B cell (primary cell): Measurements from ENCODE around the gene PPL. TPM values are rescaled to one million over a fixed set of nuclear protein-coding genes. Genes with fewer than 3 reads are reported as not detected.

ENCODE experiments used
- ATAC-seq: fragments of 200-7000 bp; cut with Tn5 transposase; one replicate; pipeline ENCODE4 v1.10.0; 2021; ENCODE audit warnings: low read depth, mild to moderate bottlenecking, moderate number of reproducible peaks, moderate library complexity
- CTCF ChIA-PET: fragments of 350-600 bp; sonication (Branson Sonifier 250); formaldehyde crosslinking; loops from one replicate; lab custom pipeline; 2021; ENCODE audit warnings: antibody characterized with exemption, inconsistent platforms; lab: Charles Lee
- POLR2A ChIA-PET: fragments of 350-600 bp; sonication (Branson Sonifier 250); formaldehyde crosslinking; loops from one replicate; lab custom pipeline; 2021; ENCODE audit warnings: antibody characterized with exemption; lab: Charles Lee
- DNase-seq: peaks from one replicate; pipeline ENCODE4 v3.0.0; 2013
- H2AFZ ChIP-seq: 2 replicates; pipeline ENCODE4 v1.6.1; 2012; ENCODE audit warnings: mild to moderate bottlenecking, low read depth, low read length; ENCODE audit not compliant: insufficient read depth, poor library complexity, severe bottlenecking
- H3K27ac ChIP-seq, 2 donors: 1 replicate in 1 of 2; 2 replicates in 1 of 2; pipeline ENCODE4 v1.5.1; 2012 to 2013; ENCODE audit warnings: low read length in 2 of 2, mild to moderate bottlenecking in 2 of 2, moderate library complexity in 1 of 2
- H3K27me3 ChIP-seq, 4 experiments: fragments of 200-600 bp in 1 of 4; sonication (generic) in 1 of 4; replicated peaks in 1 of 4; 1 replicate in 2 of 4; 2 replicates in 2 of 4; pipeline versions ENCODE4 v1.6.1 to v1.7.0; 2013 to 2016; ENCODE audit warnings: low read length in 3 of 4, mild to moderate bottlenecking in 2 of 4, mixed read lengths in 1 of 4, moderate library complexity in 1 of 4; ENCODE audit not compliant: insufficient read depth in 4 of 4, control insufficient read depth in 3 of 4; ENCODE audit errors: control extremely low read depth in 1 of 4
- H3K36me3 ChIP-seq, 2 experiments: replicated peaks in 1 of 2; 1 replicate in 1 of 2; 2 replicates in 1 of 2; pipeline versions ENCODE4 v1.6.1 to v1.7.1; 2013; ENCODE audit warnings: low read length in 1 of 2; ENCODE audit not compliant: insufficient read depth in 2 of 2, control insufficient read depth in 1 of 2; ENCODE audit errors: control extremely low read depth in 1 of 2, extremely low read depth in 1 of 2
- H3K4me1 ChIP-seq, 2 donors: fragments of 200-600 bp in 1 of 2; sonication (generic) in 1 of 2; 1 replicate in 1 of 2; 2 replicates in 1 of 2; pipeline versions ENCODE4 v1.5.1 to v1.6.1; 2013 to 2017; ENCODE audit warnings: low read length in 2 of 2; ENCODE audit not compliant: control insufficient read depth in 2 of 2, insufficient read depth in 2 of 2
- H3K4me2 ChIP-seq: replicated peaks from 2 replicates; pipeline ENCODE3; 2012; ENCODE audit warnings: mild to moderate bottlenecking, low read depth, low read length; ENCODE audit not compliant: poor library complexity, severe bottlenecking
- H3K4me3 ChIP-seq, 5 experiments: fragments of 200-600 bp in 1 of 5; sonication (generic) in 1 of 5; 1 replicate in 3 of 5; 2 replicates in 2 of 5; pipeline versions ENCODE4 v1.5.1 to v1.7.0; 2011 to 2016; ENCODE audit warnings: low read length in 4 of 5, mild to moderate bottlenecking in 4 of 5, low read depth in 2 of 5, control low read depth in 1 of 5, moderate library complexity in 1 of 5; ENCODE audit not compliant: insufficient read depth in 1 of 5; ENCODE audit errors: control extremely low read depth in 1 of 5, extremely low read depth in 1 of 5
- H3K79me2 ChIP-seq: fragments of 200-600 bp; sonication (generic); one replicate; pipeline ENCODE4 v1.6.0; 2016; ENCODE audit warnings: low read length; ENCODE audit not compliant: control insufficient read depth, insufficient read depth
- H3K9ac ChIP-seq: fragments of 200-600 bp; sonication (generic); 2 replicates; pipeline ENCODE4 v1.6.1; 2017; ENCODE audit warnings: mild to moderate bottlenecking, low read length, moderate library complexity
- H3K9me3 ChIP-seq, 3 donors: one replicate each; pipeline versions ENCODE4 v1.6.1 to v1.7.1; 2013; ENCODE audit warnings: low read length in 2 of 3; ENCODE audit not compliant: control insufficient read depth in 2 of 3, insufficient read depth in 1 of 3; ENCODE audit errors: control extremely low read depth in 1 of 3
- H4K20me1 ChIP-seq: 2 replicates; pipeline ENCODE4 v1.6.0; 2012; ENCODE audit warnings: mild to moderate bottlenecking, low read length; ENCODE audit not compliant: insufficient read depth, control insufficient read depth, poor library complexity, severe bottlenecking
- H3K27ac Mint-ChIP-seq: one replicate; pipeline ENCODE4 v1.8.0; 2021; ENCODE audit warnings: mixed read lengths
- H3K27me3 Mint-ChIP-seq: one replicate; pipeline ENCODE4 v1.8.0; 2021; ENCODE audit warnings: mixed read lengths
- H3K4me1 Mint-ChIP-seq: one replicate; pipeline ENCODE4 v1.8.0; 2021; ENCODE audit warnings: mixed read lengths
- H3K4me3 Mint-ChIP-seq: one replicate; pipeline ENCODE4 v1.8.0; 2021; ENCODE audit warnings: mixed read lengths
- H3K9me3 Mint-ChIP-seq: one replicate; pipeline ENCODE4 v1.8.0; 2022; ENCODE audit warnings: mixed read lengths; ENCODE audit not compliant: insufficient read depth
- CTCF ChIP-seq: fragments of 200-600 bp; IDR thresholded peaks from one replicate; pipeline ENCODE4 v1.8.0; 2022; ENCODE audit warnings: antibody characterized with exemption, mild to moderate bottlenecking
- EZH2 ChIP-seq: IDR thresholded peaks from 2 replicates; pipeline ENCODE4 v1.6.1; 2012; ENCODE audit warnings: borderline replicate concordance, low read depth, mild to moderate bottlenecking, moderate library complexity, low read length; ENCODE audit not compliant: insufficient read depth, poor library complexity, severe bottlenecking
- WGBS: methylation state at CpG from one replicate; pipeline ENCODE4 v1.1.5; 2013; ENCODE audit warnings: missing lambda C conversion rate; ENCODE audit not compliant: insufficient coverage; 5-methylcytosine and 5-hydroxymethylcytosine counted together
- intact Hi-C: fragments of 100-400 bp; cut with micrococcal nuclease; formaldehyde crosslinking; loops from one replicate; pipeline ENCODE4 v1.10.0; 2022
- polyA plus RNA-seq: library from polyadenylated mRNA; depleted of rRNA; stranded (reverse); fragments of >200 nt; gene quantifications from 2 replicates; pipeline ENCODE4 v1.2.3, GENCODE V29; 2012
- total RNA-seq, 2 donors: library from RNA; stranded (reverse); fragments of 120-200 nt in 1 of 2; gene quantifications; 1 replicate in 1 of 2; 2 replicates in 1 of 2; pipeline versions ENCODE4 v1.2.3 to v1.2.4, GENCODE V29; 2013 to 2022

PPL gene
- total and polyA plus RNA-seq, 2 donors (not counting 1 experiment from before 2014, with no cell fraction given): not detected

- CTCF ChIA-PET: no interaction called here
- peaks cover 0 to 45% (median 10%) of the 10 kb centered on the region in 4 experiments for H3K27me3 ChIP-seq
These were observed 2.4 kb downstream of the PPL start for GRCh38 chr16:4934591-4934990.

GRCh38 chr16:4933871-4934395, 3.0 kb downstream of the PPL start:
- POLR2A ChIA-PET: no interaction called here
- H3K27me3 ChIP-seq: peaks cover 0 to 43% (median 10%) of the 10 kb centered on the region in 4 experiments

More at GRCh38 chr16:4934591-4934990, 2.4 kb downstream of the PPL start:
- H3K9ac ChIP-seq: no peak overlapping the region
- no peak overlapping the region for H2AFZ ChIP-seq
- H3K4me1 ChIP-seq: peaks cover 12 to 15% of the 10 kb centered on the region in 2 donors
- no peaks in the 10 kb centered on the region for H3K79me2 ChIP-seq
- Mint-ChIP-seq H3K4me3 (no peak overlapping the region), H3K27ac (no peak overlapping the region), H3K9me3 (no peaks in the 10 kb centered on the region), H3K4me1 (peaks cover 11% of the 10 kb centered on the region), H3K27me3 (peaks cover 40% of the 10 kb centered on the region)
- H3K27ac ChIP-seq: no peak overlapping the region
- POLR2A ChIA-PET: no interaction called here
- no peaks in the 10 kb centered on the region for H3K36me3 ChIP-seq
- intact Hi-C loops: no loop called here
- no peaks in the 10 kb centered on the region for H3K9me3 ChIP-seq
- no peaks in the 10 kb centered on the region for H4K20me1 ChIP-seq
- TF ChIP-seq CTCF (no peak), EZH2 (no peak)
- H3K4me2 ChIP-seq: no peak overlapping the region
- no peak overlapping the region for H3K4me3 ChIP-seq
- ATAC-seq (no peak), DNase-seq (no peak)
- 95% methylated on average over 4 of the region's 6 CpGs for WGBS

More at GRCh38 chr16:4933871-4934395, 3.0 kb downstream of the PPL start:
- H3K27ac Mint-ChIP-seq: no peak overlapping the region
- no peak overlapping the region for H3K4me2 ChIP-seq
- H4K20me1 ChIP-seq: no peaks in the 10 kb centered on the region
- no peaks in the 10 kb centered on the region for H3K36me3 ChIP-seq
- no peak overlapping the region for H3K27ac ChIP-seq
- H3K79me2 ChIP-seq: no peaks in the 10 kb centered on the region
- ATAC-seq (no peak), DNase-seq (no peak)
- peaks cover 12 to 15% of the 10 kb centered on the region in 2 donors for H3K4me1 ChIP-seq
- intact Hi-C loops: no loop called here
- CTCF ChIA-PET: no interaction called here
- no peaks in the 10 kb centered on the region for H3K9me3 ChIP-seq
- no peak overlapping the region for H3K4me3 Mint-ChIP-seq
- peaks cover 11% of the 10 kb centered on the region for H3K4me1 Mint-ChIP-seq
- H3K27me3 Mint-ChIP-seq: peaks cover 40% of the 10 kb centered on the region
- no peak for TF ChIP-seq EZH2
- no peak for TF ChIP-seq CTCF
- H3K9ac ChIP-seq: no peak overlapping the region
- no peak overlapping the region for H2AFZ ChIP-seq
- H3K9me3 Mint-ChIP-seq: no peaks in the 10 kb centered on the region
- 84% methylated on average over 15 of the region's 15 CpGs for WGBS
- H3K4me3 ChIP-seq: no peak overlapping the region
